CD4-positive, alpha-beta T cell treated with Interleukin-6 for 4 hours (primary cell): ENCODE results near the gene BMPR1B.

Source experiments
- DNase-seq: peaks from one replicate; pipeline ENCODE4 v3.0.0-alpha.2; 2020; ENCODE audit warnings: mixed read lengths

BMPR1B gene

GRCh38 chr4:94968493-94968892 is 210.7 kb downstream of the BMPR1B start:
- no peak for DNase-seq

GRCh38 chr4:94970650-94971049 is 212.9 kb downstream of the BMPR1B start:
- no peak for DNase-seq

- DNase-seq = no peak
Measured at GRCh38 chr4:94974773-94975172, 217.0 kb downstream of the BMPR1B start.

GRCh38 chr4:94976371-94977011 is 218.7 kb downstream of the BMPR1B start:
- DNase-seq = no peak

- DNase-seq = no peak
Measured at GRCh38 chr4:94978904-94979303, 221.1 kb downstream of the BMPR1B start.

- DNase-seq = no peak
Measured at GRCh38 chr4:94979621-94980020, 221.9 kb downstream of the BMPR1B start.

GRCh38 chr4:94995684-94996394 is 238.1 kb downstream of the BMPR1B start:
- DNase-seq = no peak

- no peak for DNase-seq
Measured at GRCh38 chr4:95000076-95000648, 242.4 kb downstream of the BMPR1B start.

- DNase-seq = no peak
Measured at GRCh38 chr4:95004912-95005311, 247.2 kb downstream of the BMPR1B start.

- no peak for DNase-seq
Measured at GRCh38 chr4:95007998-95008397, 250.2 kb downstream of the BMPR1B start.

GRCh38 chr4:95013236-95013635 is 255.5 kb downstream of the BMPR1B start:
- no peak for DNase-seq

GRCh38 chr4:95014068-95014467 is 256.3 kb downstream of the BMPR1B start:
- DNase-seq = no peak

GRCh38 chr4:95017305-95018064 is 259.7 kb downstream of the BMPR1B start:
- DNase-seq = no peak

GRCh38 chr4:95018785-95019184 is 261.0 kb downstream of the BMPR1B start:
- DNase-seq = no peak

GRCh38 chr4:95020521-95020920 is 262.8 kb downstream of the BMPR1B start:
- DNase-seq = no peak

GRCh38 chr4:95021099-95021498 is 263.3 kb downstream of the BMPR1B start:
- DNase-seq = no peak

GRCh38 chr4:95023110-95023509 is 265.4 kb downstream of the BMPR1B start:
- no peak for DNase-seq

GRCh38 chr4:95027905-95028618 is 270.3 kb downstream of the BMPR1B start:
- no peak for DNase-seq

GRCh38 chr4:95038791-95039190 is 281.0 kb downstream of the BMPR1B start:
- no peak for DNase-seq

GRCh38 chr4:95044324-95044837 is 286.6 kb downstream of the BMPR1B start:
- DNase-seq = no peak

- no peak for DNase-seq
Measured at GRCh38 chr4:95045429-95045828, 287.7 kb downstream of the BMPR1B start.

- DNase-seq = no peak
Measured at GRCh38 chr4:95048296-95048695, 290.5 kb downstream of the BMPR1B start.
